OCI-LY1 (cell line): ENCODE results near the gene ZNHIT2.

Experiments
- CTCF ChIP-seq: fragments of 200-600 bp; sonication (generic), shearing (Covaris generic); IDR thresholded peaks from 2 replicates; pipeline ENCODE4 v1.5.1; 2017; ENCODE audit warnings: mild to moderate bottlenecking, antibody characterized with exemption, low read length, moderate library complexity, mixed read lengths
- EZH2 ChIP-seq: fragments of 200-600 bp; sonication (generic), shearing (Covaris generic); IDR thresholded peaks from 2 replicates; pipeline ENCODE4 v1.8.0; 2017; ENCODE audit warnings: borderline replicate concordance, mixed run types, mild to moderate bottlenecking, antibody characterized with exemption, low read length, moderate library complexity, mixed read lengths

- TF ChIP-seq CTCF (no peak), EZH2 (no peak)
Measured at GRCh38 chr11:65156926-65157325, 39.4 kb upstream of the ZNHIT2 start.
